K562 (cell line): Measurements from ENCODE around the gene SLC6A4. TPM values are rescaled to one million over a fixed set of nuclear protein-coding genes. Genes with fewer than 3 reads are reported as not detected.
A peak's percentile ranks its signal among the peaks of the same experiment; 100 is the strongest.

ENCODE experiments used
- ATAC-seq: fragments of 200-7000 bp; cut with Tn5 transposase; 3 replicates; pipeline ENCODE4 v1.9.1; 2020; ENCODE audit warnings: moderate library complexity
- BruUV-seq: library from RNA; stranded (reverse); fragments of 400-500 nt; replicated peaks from 2 replicates; lab custom pipeline; 2021; lab: Mats Ljungman, UMichigan
- CTCF ChIA-PET: fragments of 300-600 bp; formaldehyde crosslinking; extraction: SDS; loops from one replicate; lab custom pipeline; 2021; ENCODE audit warnings: low intra/inter-chr PET ratio; lab: Yijun Ruan, JAX
- POLR2A ChIA-PET: fragments of 300-600, 350-650 bp; sonication (Branson Sonifier 250); formaldehyde crosslinking; extraction: SDS; loops from one replicate; lab custom pipeline; 2021; ENCODE audit warnings: antibody characterized with exemption, inconsistent platforms; lab: Yijun Ruan, JAX
- DNase-seq, 4 experiments: peaks; one replicate each; pipeline versions ENCODE4 v3.0.0 to v3.0.0-alpha.2; 2011 to 2018; ENCODE audit warnings: low spot score in 3 of 4, mixed read lengths in 3 of 4; ENCODE audit errors: extremely low read depth in 1 of 4
- FAIRE-seq: peaks from 2 replicates; lab custom pipeline; 2011; peaks lifted over from hg19 to GRCh38; lab: Jason Lieb, UNC
- H2AFZ ChIP-seq: 2 replicates; pipeline ENCODE4 v1.6.0; 2011; ENCODE audit warnings: low read depth, low read length, control low read depth, inconsistent platforms
- H3K27ac ChIP-seq: fragments of 200-600 bp; 3 replicates; pipeline ENCODE4 v1.8.0; 2011; ENCODE audit warnings: low read depth, mild to moderate bottlenecking, control low read depth, inconsistent platforms, low read length, moderate library complexity, mixed read lengths; ENCODE audit errors: extremely low read depth
- H3K27me3 ChIP-seq, 2 experiments: fragments of 300-600 bp in 1 of 2; 2 replicates in 1 of 2; 3 replicates in 1 of 2; pipeline versions ENCODE4 v1.6.0 to v1.8.0; 2011; ENCODE audit warnings: inconsistent platforms in 2 of 2, low read length in 2 of 2, mild to moderate bottlenecking in 1 of 2, mixed read lengths in 1 of 2, moderate library complexity in 1 of 2; ENCODE audit not compliant: control insufficient read depth in 2 of 2, insufficient read depth in 2 of 2
- H3K36me3 ChIP-seq: fragments of 300-600 bp; 3 replicates; pipeline ENCODE4 v1.8.0; 2011; ENCODE audit warnings: mild to moderate bottlenecking, low read length, inconsistent platforms; ENCODE audit not compliant: control insufficient read depth, insufficient read depth
- H3K4me1 ChIP-seq, 2 experiments: fragments of 200-600 bp in 1 of 2; replicated peaks in 1 of 2; 2 replicates in 1 of 2; 3 replicates in 1 of 2; pipeline versions ENCODE4 v1.5.1 to v1.8.0; 2011; ENCODE audit warnings: inconsistent platforms in 2 of 2, low read length in 2 of 2, mild to moderate bottlenecking in 1 of 2, mixed read lengths in 1 of 2, moderate library complexity in 1 of 2; ENCODE audit not compliant: control insufficient read depth in 2 of 2, insufficient read depth in 2 of 2
- H3K4me2 ChIP-seq: 2 replicates; pipeline ENCODE4 v1.6.1; 2011; ENCODE audit warnings: low read length, control low read depth, inconsistent platforms, mixed read lengths; ENCODE audit not compliant: insufficient read depth
- H3K4me3 ChIP-seq: fragments of 200-600 bp; sonication (generic), shearing (Covaris generic); 2 replicates; pipeline ENCODE4 v1.5.1; 2016; ENCODE audit warnings: control low read depth, inconsistent platforms
- H3K79me2 ChIP-seq: fragments of 200-600 bp; 3 replicates; pipeline ENCODE4 v1.8.0; 2011; ENCODE audit warnings: low read length, inconsistent platforms; ENCODE audit not compliant: control insufficient read depth, insufficient read depth
- H3K9ac ChIP-seq, 2 experiments: 2 replicates each; pipeline versions ENCODE4 v1.6.0 to v1.6.1; 2011; ENCODE audit warnings: low read depth in 2 of 2, low read length in 2 of 2, control low read depth in 1 of 2, inconsistent platforms in 1 of 2, mild to moderate bottlenecking in 1 of 2, mixed read lengths in 1 of 2; ENCODE audit not compliant: insufficient read depth in 1 of 2
- H3K9me1 ChIP-seq: one replicate; pipeline ENCODE4 v1.6.0; 2011; ENCODE audit warnings: inconsistent platforms, mild to moderate bottlenecking, low read length, moderate library complexity; ENCODE audit not compliant: control insufficient read depth, insufficient read depth
- H3K9me3 ChIP-seq: replicated peaks from 2 replicates; pipeline ENCODE4 v1.5.1; 2011; ENCODE audit warnings: low read depth, low read length, inconsistent platforms; ENCODE audit not compliant: control insufficient read depth, insufficient read depth
- H4K20me1 ChIP-seq: replicated peaks from 2 replicates; pipeline ENCODE4 v1.6.1; 2011; ENCODE audit warnings: low read length, inconsistent platforms, mixed read lengths; ENCODE audit not compliant: control insufficient read depth, insufficient read depth
- ARID3A ChIP-seq: IDR thresholded peaks from 2 replicates; pipeline ENCODE4 v1.6.1; 2012; ENCODE audit warnings: low read depth, low read length, improper control_type of control experiment, borderline replicate concordance
- BCOR ChIP-seq: fragments of 450-650 bp; IDR thresholded peaks from 2 replicates; pipeline ENCODE4 v1.6.1; 2016
- CHD2 ChIP-seq: IDR thresholded peaks from 2 replicates; pipeline ENCODE4 v1.6.1; 2011; ENCODE audit warnings: low read depth, low read length
- CTBP1 ChIP-seq: fragments of 450-650 bp; IDR thresholded peaks from 2 replicates; pipeline ENCODE4 v1.6.1; 2016; ENCODE audit warnings: borderline replicate concordance
- DACH1 ChIP-seq: fragments of 450-650 bp; IDR thresholded peaks from 2 replicates; pipeline ENCODE4 v1.6.1; 2018; ENCODE audit not compliant: partially characterized antibody
- EZH2 ChIP-seq: IDR thresholded peaks from 2 replicates; pipeline ENCODE4 v1.6.1; 2012; ENCODE audit warnings: low read depth, mild to moderate bottlenecking, inconsistent platforms, low read length, borderline replicate concordance
- HDGF ChIP-seq: fragments of 450-650 bp; IDR thresholded peaks from 2 replicates; pipeline ENCODE4 v1.6.1; 2016
- HOXB6 ChIP-seq: fragments of 250-450 bp; sonication (Bioruptor Pico); IDR thresholded peaks from 2 replicates; pipeline ENCODE4 v1.5.1; 2022; ENCODE audit warnings: mild to moderate bottlenecking, borderline replicate concordance
- IFI16 ChIP-seq: fragments of 250-450 bp; sonication (Bioruptor Pico); IDR thresholded peaks from 2 replicates; pipeline ENCODE4 v2.1.2; 2022; ENCODE audit warnings: mild to moderate bottlenecking, inconsistent platforms
- KDM1A ChIP-seq, 2 experiments: fragments of 450-650 bp; IDR thresholded peaks; 2 replicates each; pipeline ENCODE4 v1.6.1; 2016; ENCODE audit warnings: mild to moderate bottlenecking in 2 of 2
- PHF8 ChIP-seq: fragments of 200-600 bp; sonication (generic); IDR thresholded peaks from 2 replicates; pipeline ENCODE4 v1.6.1; 2012; ENCODE audit warnings: mixed run types, mild to moderate bottlenecking, inconsistent platforms, low read length, moderate library complexity, borderline replicate concordance
- POLR2AphosphoS2 ChIP-seq: IDR thresholded peaks from 2 replicates; pipeline ENCODE4 v1.6.1; 2012; ENCODE audit warnings: low read length, improper control_type of control experiment
- RBM25 ChIP-seq: fragments of 200-400 bp; formaldehyde crosslinking; IDR thresholded peaks from 2 replicates; pipeline ENCODE4 v1.6.1; 2018; ENCODE audit warnings: low read length, low read depth, moderate library complexity; ENCODE audit not compliant: severe bottlenecking
- SIN3B ChIP-seq: fragments of 450-650 bp; IDR thresholded peaks from 2 replicates; pipeline ENCODE4 v1.6.1; 2017; ENCODE audit warnings: low read depth, mild to moderate bottlenecking, moderate library complexity
- TAL1 ChIP-seq: fragments of 450-650 bp; IDR thresholded peaks from 2 replicates; pipeline ENCODE4 v1.6.1; 2016; ENCODE audit warnings: mild to moderate bottlenecking
- ZEB2 ChIP-seq: fragments of 450-650 bp; IDR thresholded peaks from 2 replicates; pipeline ENCODE4 v1.6.1; 2016
- ZNF253 ChIP-seq: fragments of 250-450 bp; sonication (Bioruptor Pico); conservative IDR thresholded peaks from 2 replicates; pipeline ENCODE4 v1.6.1; 2021; ENCODE audit warnings: mild to moderate bottlenecking
- ZNF280A ChIP-seq: fragments of 450-650 bp; IDR thresholded peaks from 2 replicates; pipeline ENCODE4 v1.6.1; 2018; ENCODE audit warnings: mild to moderate bottlenecking, low read depth; ENCODE audit not compliant: partially characterized antibody
- ZNF311 ChIP-seq: fragments of 250-450 bp; sonication (Bioruptor Pico); IDR thresholded peaks from 2 replicates; pipeline ENCODE4 v1.4.0; 2020; ENCODE audit warnings: mild to moderate bottlenecking, moderate library complexity
- WGBS: fragments of 100-300 bp; shearing (Covaris generic); methylation state at CpG from one replicate; pipeline ENCODE4 v1.1.6; 2016; ENCODE audit warnings: low coverage, mixed read lengths; ENCODE audit not compliant: insufficient coverage; ENCODE audit errors: missing lambda C conversion rate; 5-methylcytosine and 5-hydroxymethylcytosine counted together
- in situ Hi-C: fragments of 300-500 bp; cut with MboI; formaldehyde crosslinking; loops from 4 replicates; pipeline ENCODE4 v1.15.0; 2018; ENCODE audit warnings: inconsistent platforms, mixed read lengths
- intact Hi-C: fragments of 100-400 bp; cut with micrococcal nuclease; formaldehyde crosslinking; loops from 2 replicates; pipeline ENCODE4 v1.14.2; 2022
- polyA plus RNA-seq, 8 experiments: library from polyadenylated mRNA; depleted of rRNA in 4 of 8; stranded (reverse) in 5 of 8; unstranded in 3 of 8; fragments of >200 nt; fragmentation: Nextera tagmentation in 2 of 8; fragmentation: Illumina TruSeq in 1 of 8; extraction: Ambion mirVana in 2 of 8; extraction: Trizol in 1 of 8; gene quantifications; 2 replicates each; pipeline versions ENCODE4 v1.2.1 to v1.2.3, GENCODE V29; 2011 to 2014; ENCODE audit warnings: inconsistent platforms in 1 of 8, missing spikeins in 1 of 8
- total RNA-seq, 7 experiments: library from RNA; depleted of rRNA in 6 of 7; stranded (reverse); fragments of >200 nt in 6 of 7; fragmentation: Illumina TruSeq in 2 of 7; extraction: Trizol in 2 of 7; gene quantifications; 2 replicates each; pipeline versions ENCODE4 v1.2.1 to v1.2.3, GENCODE V29; 2011 to 2021; ENCODE audit warnings: low replicate concordance in 1 of 7
- TF ChIP-seq, protein P1 (sequence below): fragments of 250-450 bp; sonication (Bioruptor Pico); IDR thresholded peaks from 2 replicates; pipeline ENCODE4 v1.8.0; 2022; ENCODE audit warnings: inconsistent platforms

The SLC6A4 gene
- total and polyA plus RNA-seq, 9 of the 15 experiments (the other 6 are each of a cell fraction or from before 2014, with no cell fraction given): 0.05 to 0.09 (median 0.07) TPM; not detected in 6

GRCh38 chr17:30236297-30236624, 764 bp upstream of the SLC6A4 start (continued):
- TF ChIP-seq RBM25 (peak; percentile 31), SIN3B (no peak)

- H3K36me3 ChIP-seq: no peaks in the 10 kb centered on the region
- in situ Hi-C loops: no loop called here
- no TSS peak for BruUV-seq
- TF ChIP-seq ZNF280A (no peak), PHF8 (no peak), EZH2 (no peak), TAL1 (no peak), ZNF253 (CRISPR knock-in tag) (no peak), POLR2AphosphoS2 (no peak), IFI16 (CRISPR knock-in tag) (no peak), ZNF311 (no peak), DACH1 (no peak), ZEB2 (no peak), HDGF (no peak), CTBP1 (no peak), ARID3A (no peak), CHD2 (no peak), HOXB6 (CRISPR knock-in tag) (no peak), BCOR (no peak), KDM1A (IDR thresholded peaks at IDR 0.05) (no peak)
- TF ChIP-seq, protein P1, sequence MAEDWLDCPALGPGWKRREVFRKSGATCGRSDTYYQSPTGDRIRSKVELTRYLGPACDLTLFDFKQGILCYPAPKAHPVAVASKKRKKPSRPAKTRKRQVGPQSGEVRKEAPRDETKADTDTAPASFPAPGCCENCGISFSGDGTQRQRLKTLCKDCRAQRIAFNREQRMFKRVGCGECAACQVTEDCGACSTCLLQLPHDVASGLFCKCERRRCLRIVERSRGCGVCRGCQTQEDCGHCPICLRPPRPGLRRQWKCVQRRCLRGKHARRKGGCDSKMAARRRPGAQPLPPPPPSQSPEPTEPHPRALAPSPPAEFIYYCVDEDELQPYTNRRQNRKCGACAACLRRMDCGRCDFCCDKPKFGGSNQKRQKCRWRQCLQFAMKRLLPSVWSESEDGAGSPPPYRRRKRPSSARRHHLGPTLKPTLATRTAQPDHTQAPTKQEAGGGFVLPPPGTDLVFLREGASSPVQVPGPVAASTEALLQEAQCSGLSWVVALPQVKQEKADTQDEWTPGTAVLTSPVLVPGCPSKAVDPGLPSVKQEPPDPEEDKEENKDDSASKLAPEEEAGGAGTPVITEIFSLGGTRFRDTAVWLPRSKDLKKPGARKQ (CRISPR knock-in tag): no peak
Observed at GRCh38 chr17:30234964-30235363, 533 bp downstream of the SLC6A4 start.

More at GRCh38 chr17:30234964-30235363, 533 bp downstream of the SLC6A4 start:
- FAIRE-seq: no peak
- Histone ChIP-seq H3K4me1 (peaks cover 0 to 32% of the 10 kb centered on the region in 2 experiments; a peak in 2 of 5 replicates), H3K9ac (no peak overlapping the region), H3K27ac (no peak overlapping the region), H3K4me2 (no peak overlapping the region; the same call in 1 of the 2 replicates), H3K4me3 (no peak overlapping the region), H3K9me3 (no peaks in the 10 kb centered on the region), H2AFZ (no peak overlapping the region), H3K79me2 (no peaks in the 10 kb centered on the region), H3K9me1 (no peaks in the 10 kb centered on the region), H4K20me1 (peaks cover 6% of the 10 kb centered on the region; the same call in 1 of the 2 replicates), H3K27me3 (peaks cover 46 to 68% of the 10 kb centered on the region in 2 experiments)
- no peak for ATAC-seq
- DNase-seq: no peak
- CTCF ChIA-PET: no interaction called here
- POLR2A ChIA-PET: interaction anchor here (0.6 to 0.7 kb wide), 4 partner anchors 25 to 1104 kb away, joined by 3 to 4 read pairs (median 4); partner anchors contain the start of gene BLMH
- WGBS: 24% methylated on average over 12 of the region's 12 CpGs
- intact Hi-C loops: no loop called here
